ENCODE results near the gene ZNF678. TPM values are rescaled to one million over a fixed set of nuclear protein-coding genes. Genes with fewer than 3 reads are reported as not detected.

The ZNF678 gene
- total RNA-seq, 1 experiment from 2014 or later, result 7.0 TPM

GRCh38 chr1:227576189-227576588 lies 12.8 kb downstream of the ZNF678 start:
- Mint-ChIP-seq H3K9me3 (ENCODE audit: low read depth, unreplicated experiment) (peaks cover 55% of the 10 kb centered on the region), H3K4me1 (ENCODE audit: low read depth, unreplicated experiment) (no peaks in the 10 kb centered on the region), H3K27me3 (ENCODE audit: unreplicated experiment) (no peaks in the 10 kb centered on the region), H3K27ac (ENCODE audit: unreplicated experiment) (no peak overlapping the region), H3K4me3 (ENCODE audit: low read depth, unreplicated experiment) (no peak overlapping the region), H3K36me3 (ENCODE audit: insufficient read depth, unreplicated experiment) (no peaks in the 10 kb centered on the region)
- CTCF ChIA-PET, result interaction anchor here (0.6 to 1.0 kb wide), 2 partner anchors 12 to 57 kb away, joined by 3 to 5 read pairs; partner anchors contain the start of gene ZNF678
- DNase-seq, result no peak
- TF ChIP-seq, protein P1, sequence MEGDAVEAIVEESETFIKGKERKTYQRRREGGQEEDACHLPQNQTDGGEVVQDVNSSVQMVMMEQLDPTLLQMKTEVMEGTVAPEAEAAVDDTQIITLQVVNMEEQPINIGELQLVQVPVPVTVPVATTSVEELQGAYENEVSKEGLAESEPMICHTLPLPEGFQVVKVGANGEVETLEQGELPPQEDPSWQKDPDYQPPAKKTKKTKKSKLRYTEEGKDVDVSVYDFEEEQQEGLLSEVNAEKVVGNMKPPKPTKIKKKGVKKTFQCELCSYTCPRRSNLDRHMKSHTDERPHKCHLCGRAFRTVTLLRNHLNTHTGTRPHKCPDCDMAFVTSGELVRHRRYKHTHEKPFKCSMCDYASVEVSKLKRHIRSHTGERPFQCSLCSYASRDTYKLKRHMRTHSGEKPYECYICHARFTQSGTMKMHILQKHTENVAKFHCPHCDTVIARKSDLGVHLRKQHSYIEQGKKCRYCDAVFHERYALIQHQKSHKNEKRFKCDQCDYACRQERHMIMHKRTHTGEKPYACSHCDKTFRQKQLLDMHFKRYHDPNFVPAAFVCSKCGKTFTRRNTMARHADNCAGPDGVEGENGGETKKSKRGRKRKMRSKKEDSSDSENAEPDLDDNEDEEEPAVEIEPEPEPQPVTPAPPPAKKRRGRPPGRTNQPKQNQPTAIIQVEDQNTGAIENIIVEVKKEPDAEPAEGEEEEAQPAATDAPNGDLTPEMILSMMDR (IDR thresholded peaks at IDR 0.05; ENCODE audit: unreplicated experiment), result no peak
- intact Hi-C loops (cut with micrococcal nuclease; ENCODE audit: unreplicated experiment), result no loop called here
- BruUV-seq (replicated peaks), result no TSS peak

DNA sequence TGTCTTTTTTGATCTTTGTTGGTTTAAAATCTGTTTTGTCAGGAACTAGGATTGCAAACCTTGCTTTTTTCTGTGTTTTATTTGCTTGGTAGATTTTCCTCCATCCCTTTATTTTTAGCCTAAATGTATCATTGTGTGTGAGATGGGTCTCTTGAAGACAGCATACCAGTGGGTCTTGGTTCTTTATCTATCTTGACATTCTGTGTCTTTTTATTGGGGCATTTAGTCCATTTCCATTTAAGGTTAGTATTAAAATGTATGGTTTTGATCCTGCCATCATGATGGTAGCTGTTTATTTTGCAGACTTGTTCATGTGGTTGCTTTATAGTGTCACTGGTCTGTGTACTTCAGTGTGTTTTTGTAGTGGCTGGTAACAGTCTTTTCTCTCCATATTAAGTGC lies 14.1 kb downstream of the ZNF678 start:
- DNase-seq, result no peak
- no peaks in the 10 kb centered on the region for H3K4me1 Mint-ChIP-seq (ENCODE audit: low read depth, unreplicated experiment)
- no peaks in the 10 kb centered on the region for H3K27me3 Mint-ChIP-seq (ENCODE audit: unreplicated experiment)
- H3K36me3 Mint-ChIP-seq (ENCODE audit: insufficient read depth, unreplicated experiment), result no peaks in the 10 kb centered on the region
- H3K4me3 Mint-ChIP-seq (ENCODE audit: low read depth, unreplicated experiment), result no peak overlapping the region
- H3K27ac Mint-ChIP-seq (ENCODE audit: unreplicated experiment), result no peak overlapping the region
- intact Hi-C loops (cut with micrococcal nuclease; ENCODE audit: unreplicated experiment), result no loop called here
- peaks cover 52% of the 10 kb centered on the region for H3K9me3 Mint-ChIP-seq (ENCODE audit: low read depth, unreplicated experiment)
- no TSS peak for BruUV-seq (replicated peaks)
- TF ChIP-seq, protein P1 (IDR thresholded peaks at IDR 0.05; ENCODE audit: unreplicated experiment), result no peak
- CTCF ChIA-PET, result no interaction called here

DNA sequence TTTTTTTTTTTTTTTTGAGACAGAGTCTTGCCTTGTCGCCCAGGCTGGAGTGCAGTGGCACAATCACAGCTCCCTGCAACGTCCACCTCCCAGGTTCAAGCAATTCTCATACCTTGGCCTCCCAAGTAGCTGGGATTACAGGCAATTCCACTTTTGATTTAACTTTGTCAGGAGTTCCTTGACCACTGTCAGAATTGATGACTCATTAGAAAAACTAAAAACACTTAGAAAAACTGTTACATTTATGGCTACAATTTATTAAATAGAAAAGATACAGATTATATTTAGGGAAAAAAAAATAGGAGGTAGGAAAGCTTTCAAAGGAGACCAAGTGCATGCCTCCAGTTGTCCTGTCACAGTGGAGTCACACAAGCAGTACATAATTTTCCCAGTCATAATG lies 20.0 kb downstream of the ZNF678 start:
- H3K27ac Mint-ChIP-seq (ENCODE audit: unreplicated experiment), result no peak overlapping the region
- H3K27me3 Mint-ChIP-seq (ENCODE audit: unreplicated experiment), result no peaks in the 10 kb centered on the region
- intact Hi-C loops (cut with micrococcal nuclease; ENCODE audit: unreplicated experiment), result no loop called here
- no peak overlapping the region for H3K4me3 Mint-ChIP-seq (ENCODE audit: low read depth, unreplicated experiment)
- TF ChIP-seq, protein P1 (IDR thresholded peaks at IDR 0.05; ENCODE audit: unreplicated experiment), result no peak
- no peaks in the 10 kb centered on the region for H3K4me1 Mint-ChIP-seq (ENCODE audit: low read depth, unreplicated experiment)
- no peak for DNase-seq
- BruUV-seq (replicated peaks), result no TSS peak
- CTCF ChIA-PET, result no interaction called here
- peaks cover 11% of the 10 kb centered on the region for H3K9me3 Mint-ChIP-seq (ENCODE audit: low read depth, unreplicated experiment)
- H3K36me3 Mint-ChIP-seq (ENCODE audit: insufficient read depth, unreplicated experiment), result no peaks in the 10 kb centered on the region

DNA sequence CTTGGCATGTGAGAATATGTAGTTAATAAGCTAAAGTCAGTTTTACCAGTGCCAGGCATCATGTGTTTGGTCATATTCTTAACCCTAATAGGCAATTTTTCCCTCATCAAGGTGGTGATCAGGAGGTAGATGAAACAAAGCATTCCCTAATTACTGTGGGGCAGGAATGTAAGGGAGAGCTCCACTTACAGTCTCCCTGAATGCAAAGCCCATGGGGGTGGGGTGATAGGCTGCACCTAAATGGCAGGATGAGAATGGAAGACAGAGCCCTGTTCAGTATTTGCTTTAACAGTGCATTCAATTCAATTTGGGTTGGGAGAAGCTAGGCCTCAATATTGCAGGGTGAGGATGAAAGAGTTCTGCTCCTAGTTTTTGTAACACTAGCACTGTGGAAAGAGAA lies 23.4 kb downstream of the ZNF678 start:
- no TSS peak for BruUV-seq (replicated peaks)
- TF ChIP-seq, protein P1 (IDR thresholded peaks at IDR 0.05; ENCODE audit: unreplicated experiment), result no peak
- CTCF ChIA-PET, result no interaction called here
- H3K36me3 Mint-ChIP-seq (ENCODE audit: insufficient read depth, unreplicated experiment), result no peaks in the 10 kb centered on the region
- H3K9me3 Mint-ChIP-seq (ENCODE audit: low read depth, unreplicated experiment), result peaks cover 3% of the 10 kb centered on the region
- H3K4me1 Mint-ChIP-seq (ENCODE audit: low read depth, unreplicated experiment), result no peaks in the 10 kb centered on the region
- no peaks in the 10 kb centered on the region for H3K27me3 Mint-ChIP-seq (ENCODE audit: unreplicated experiment)
- no peak overlapping the region for H3K4me3 Mint-ChIP-seq (ENCODE audit: low read depth, unreplicated experiment)
- intact Hi-C loops (cut with micrococcal nuclease; ENCODE audit: unreplicated experiment), result no loop called here
- no peak overlapping the region for H3K27ac Mint-ChIP-seq (ENCODE audit: unreplicated experiment)
- no peak for DNase-seq
